ENCODE data around the gene CMIP.

CMIP gene

GRCh38 chr16:81582655-81583441 is 138.2 kb downstream of the CMIP start:
- DNase-seq (ENCODE audit: low read depth, low spot score) = no peak

- DNase-seq (ENCODE audit: low read depth, low spot score) = no peak
Measured at GRCh38 chr16:81583893-81584631, 139.5 kb downstream of the CMIP start.

- peak; percentile 40 for DNase-seq (ENCODE audit: low read depth, low spot score)
Measured at GRCh38 chr16:81585785-81586184, 141.2 kb downstream of the CMIP start.

- DNase-seq (ENCODE audit: low read depth, low spot score) = no peak
Measured at GRCh38 chr16:81586417-81586816, 141.8 kb downstream of the CMIP start.

GRCh38 chr16:81586977-81587625 is 142.5 kb downstream of the CMIP start:
- DNase-seq (ENCODE audit: low read depth, low spot score) = no peak

GRCh38 chr16:81587626-81588160 is 143.1 kb downstream of the CMIP start:
- DNase-seq (ENCODE audit: low read depth, low spot score) = no peak

GRCh38 chr16:81588326-81589081 is 143.9 kb downstream of the CMIP start:
- DNase-seq (ENCODE audit: low read depth, low spot score) = no peak

GRCh38 chr16:81589975-81590650 is 145.5 kb downstream of the CMIP start:
- DNase-seq (ENCODE audit: low read depth, low spot score) = no peak

- no peak for DNase-seq (ENCODE audit: low read depth, low spot score)
Measured at GRCh38 chr16:81590714-81591544, 146.3 kb downstream of the CMIP start.

- DNase-seq (ENCODE audit: low read depth, low spot score) = no peak
Measured at GRCh38 chr16:81591545-81591870, 146.9 kb downstream of the CMIP start.

GRCh38 chr16:81592353-81592866 is 147.8 kb downstream of the CMIP start:
- DNase-seq (ENCODE audit: low read depth, low spot score) = no peak

GRCh38 chr16:81593481-81593880 is 148.9 kb downstream of the CMIP start:
- no peak for DNase-seq (ENCODE audit: low read depth, low spot score)

- DNase-seq (ENCODE audit: low read depth, low spot score) = no peak
Measured at GRCh38 chr16:81595629-81596292, 151.2 kb downstream of the CMIP start.

GRCh38 chr16:81597079-81597658 is 152.6 kb downstream of the CMIP start:
- DNase-seq (ENCODE audit: low read depth, low spot score) = no peak

- no peak for DNase-seq (ENCODE audit: low read depth, low spot score)
Measured at GRCh38 chr16:81598083-81598482, 153.5 kb downstream of the CMIP start.

- no peak for DNase-seq (ENCODE audit: low read depth, low spot score)
Measured at GRCh38 chr16:81599034-81599744, 154.6 kb downstream of the CMIP start.

GRCh38 chr16:81600275-81600674 is 155.7 kb downstream of the CMIP start:
- DNase-seq (ENCODE audit: low read depth, low spot score) = no peak

- no peak for DNase-seq (ENCODE audit: low read depth, low spot score)
Measured at GRCh38 chr16:81601008-81601428, 156.4 kb downstream of the CMIP start.
